Measurements from ENCODE around the gene FCMR. TPM values are rescaled to one million over a fixed set of nuclear protein-coding genes. Genes with fewer than 3 reads are reported as not detected.

FCMR gene
- total and polyA plus RNA-seq, 10 of the 15 experiments (the other 5 are each of a cell fraction or from before 2014, with no cell fraction given), result 79.7 to 245 (median 123) TPM

DNA sequence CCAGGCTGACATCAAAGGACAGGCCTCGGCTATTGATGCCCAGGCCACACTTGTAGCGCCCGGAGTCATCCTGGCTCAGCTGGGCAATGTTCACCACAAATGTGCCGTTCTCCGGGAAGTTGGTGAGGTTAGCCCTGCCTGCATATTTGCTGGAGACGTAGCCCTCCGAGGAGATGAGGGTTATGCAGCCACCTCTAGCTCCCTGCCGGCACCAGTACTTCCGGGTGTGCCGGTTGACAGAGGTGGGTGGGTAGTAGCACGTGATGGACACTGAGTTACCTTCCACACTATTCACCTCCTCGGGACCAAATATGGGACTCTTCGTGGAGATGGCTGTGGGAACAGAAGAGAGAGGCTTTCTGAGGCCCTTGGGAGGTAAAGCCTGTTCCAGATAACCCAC lies 17.4 kb upstream of the FCMR start:
- Histone ChIP-seq H3K4me1 (ENCODE audit: control insufficient read depth, insufficient read depth, low read length) (no peaks in the 10 kb centered on the region), H3K27ac (ENCODE audit: control insufficient read depth, insufficient read depth) (no peak overlapping the region), H3K9me3 (replicated peaks; ENCODE audit: control insufficient read depth, insufficient read depth, low read length) (no peaks in the 10 kb centered on the region), H3K4me3 (no peak overlapping the region), H3K4me2 (ENCODE audit: control insufficient read depth, insufficient read depth) (no peak overlapping the region), H3K9ac (ENCODE audit: control insufficient read depth, insufficient read depth, low read length) (no peak overlapping the region), H3K79me2 (ENCODE audit: control insufficient read depth, insufficient read depth, low read length) (no peaks in the 10 kb centered on the region), H2AFZ (ENCODE audit: control insufficient read depth, low read depth, low read length) (no peak overlapping the region), H3K36me3 (ENCODE audit: control insufficient read depth in 2 of 2, insufficient read depth in 2 of 2, low read length in 1 of 2) (no peaks in the 10 kb centered on the region), H4K20me1 (ENCODE audit: control insufficient read depth, insufficient read depth) (no peaks in the 10 kb centered on the region), H3K27me3 (replicated peaks in 1 of 2; ENCODE audit: control insufficient read depth in 2 of 2, insufficient read depth in 2 of 2, low read length in 1 of 2) (no peaks in the 10 kb centered on the region)
- in situ Hi-C loops (cut with MboI) (no loop called here), intact Hi-C loops (cut with micrococcal nuclease; ENCODE audit: unreplicated experiment) (no loop called here)
- TF ChIP-seq STAT3 (IDR thresholded peaks at IDR 0.05; ENCODE audit: low read depth, low read length), result no peak
- TF ChIP-seq CHD1 (IDR thresholded peaks at IDR 0.05; ENCODE audit: low read depth, low read length), result no peak
- no peak for TF ChIP-seq HDAC6 (IDR thresholded peaks at IDR 0.05; ENCODE audit: unreplicated experiment)
- no peak for TF ChIP-seq KDM1A (IDR thresholded peaks at IDR 0.05; ENCODE audit: borderline replicate concordance)
- TF ChIP-seq SUPT20H (IDR thresholded peaks at IDR 0.05; ENCODE audit: borderline replicate concordance, control insufficient read depth, low read depth, low read length), result no peak
- RAD21 ChIA-PET (ENCODE audit: unreplicated experiment), result interaction anchor here (1.6 kb wide), 1 partner anchor 43 kb away, joined by 3 read pairs; no protein-coding TSS in a partner anchor
- DNase-seq (ENCODE audit: low read depth, low spot score) (no peak), FAIRE-seq (no peak), ATAC-seq (no peak)
- no TSS peak for BruUV-seq (replicated peaks)
- WGBS (ENCODE audit: insufficient coverage, insufficient replicate concordance, low lambda C conversion rate, missing lambda C conversion rate), result 79% methylated on average over 13 of the region's 13 CpGs
- SMC1A ChIA-PET (ENCODE audit: uncharacterized antibody, unreplicated experiment), result interaction anchor here (1.0 to 1.5 kb wide), 5 partner anchors 27 to 74 kb away, joined by 3 to 6 read pairs (median 3); partner anchors contain the start of genes FCAMR and IL20
- POLR2A ChIA-PET, result interaction anchor here (1.2 to 1.3 kb wide), 2 partner anchors 9 to 13 kb away, joined by 3 to 4 read pairs; no protein-coding TSS in a partner anchor
- CTCF ChIA-PET, result interaction anchor here (0.9 to 10.4 kb wide), 7 partner anchors 8 to 41 kb away, joined by 3 to 314 read pairs (median 5); no protein-coding TSS in a partner anchor

GRCh38 chr1:206937425-206937824 lies 15.7 kb upstream of the FCMR start:
- Histone ChIP-seq H3K79me2 (ENCODE audit: control insufficient read depth, insufficient read depth, low read length) (no peaks in the 10 kb centered on the region), H3K4me2 (ENCODE audit: control insufficient read depth, insufficient read depth) (no peak overlapping the region), H2AFZ (ENCODE audit: control insufficient read depth, low read depth, low read length) (no peak overlapping the region), H3K27ac (ENCODE audit: control insufficient read depth, insufficient read depth) (no peak overlapping the region), H4K20me1 (ENCODE audit: control insufficient read depth, insufficient read depth) (no peaks in the 10 kb centered on the region), H3K9ac (ENCODE audit: control insufficient read depth, insufficient read depth, low read length) (no peak overlapping the region), H3K27me3 (replicated peaks in 1 of 2; ENCODE audit: control insufficient read depth in 2 of 2, insufficient read depth in 2 of 2, low read length in 1 of 2) (no peaks in the 10 kb centered on the region), H3K4me3 (no peak overlapping the region), H3K9me3 (replicated peaks; ENCODE audit: control insufficient read depth, insufficient read depth, low read length) (no peaks in the 10 kb centered on the region), H3K36me3 (ENCODE audit: control insufficient read depth in 2 of 2, insufficient read depth in 2 of 2, low read length in 1 of 2) (no peaks in the 10 kb centered on the region), H3K4me1 (ENCODE audit: control insufficient read depth, insufficient read depth, low read length) (peaks cover 8% of the 10 kb centered on the region)
- ATAC-seq, result no peak
- WGBS (ENCODE audit: insufficient coverage, insufficient replicate concordance, low lambda C conversion rate, missing lambda C conversion rate), result 66% methylated on average over 6 of the region's 6 CpGs
- ChIA-PET CTCF (interaction anchor here (0.6 to 13.5 kb wide), 6 partner anchors 17 to 130 kb away, joined by 3 to 643 read pairs (median 128); partner anchors contain the start of genes FCAMR and FCMR), SMC1A (ENCODE audit: uncharacterized antibody, unreplicated experiment) (interaction anchor here (1.4 to 8.5 kb wide), 2 partner anchors 29 to 46 kb away, joined by 3 to 148 read pairs; no protein-coding TSS in a partner anchor), RAD21 (ENCODE audit: unreplicated experiment) (interaction anchor here (0.6 to 13.5 kb wide), 4 partner anchors 20 to 203 kb away, joined by 3 to 371 read pairs (median 98); partner anchors contain the start of gene FCMR), POLR2A (interaction anchor here (13.3 kb wide), 1 partner anchor 21 kb away, joined by 222 read pairs; the partner anchor contains the start of gene FCMR)
- DNase-seq (ENCODE audit: low read depth, low spot score), result no peak
- intact Hi-C loops (cut with micrococcal nuclease; ENCODE audit: unreplicated experiment), result no loop called here
- BruUV-seq (replicated peaks), result no TSS peak
- no peak for FAIRE-seq
- in situ Hi-C loops (cut with MboI), result no loop called here
- TF ChIP-seq, protein P1, sequence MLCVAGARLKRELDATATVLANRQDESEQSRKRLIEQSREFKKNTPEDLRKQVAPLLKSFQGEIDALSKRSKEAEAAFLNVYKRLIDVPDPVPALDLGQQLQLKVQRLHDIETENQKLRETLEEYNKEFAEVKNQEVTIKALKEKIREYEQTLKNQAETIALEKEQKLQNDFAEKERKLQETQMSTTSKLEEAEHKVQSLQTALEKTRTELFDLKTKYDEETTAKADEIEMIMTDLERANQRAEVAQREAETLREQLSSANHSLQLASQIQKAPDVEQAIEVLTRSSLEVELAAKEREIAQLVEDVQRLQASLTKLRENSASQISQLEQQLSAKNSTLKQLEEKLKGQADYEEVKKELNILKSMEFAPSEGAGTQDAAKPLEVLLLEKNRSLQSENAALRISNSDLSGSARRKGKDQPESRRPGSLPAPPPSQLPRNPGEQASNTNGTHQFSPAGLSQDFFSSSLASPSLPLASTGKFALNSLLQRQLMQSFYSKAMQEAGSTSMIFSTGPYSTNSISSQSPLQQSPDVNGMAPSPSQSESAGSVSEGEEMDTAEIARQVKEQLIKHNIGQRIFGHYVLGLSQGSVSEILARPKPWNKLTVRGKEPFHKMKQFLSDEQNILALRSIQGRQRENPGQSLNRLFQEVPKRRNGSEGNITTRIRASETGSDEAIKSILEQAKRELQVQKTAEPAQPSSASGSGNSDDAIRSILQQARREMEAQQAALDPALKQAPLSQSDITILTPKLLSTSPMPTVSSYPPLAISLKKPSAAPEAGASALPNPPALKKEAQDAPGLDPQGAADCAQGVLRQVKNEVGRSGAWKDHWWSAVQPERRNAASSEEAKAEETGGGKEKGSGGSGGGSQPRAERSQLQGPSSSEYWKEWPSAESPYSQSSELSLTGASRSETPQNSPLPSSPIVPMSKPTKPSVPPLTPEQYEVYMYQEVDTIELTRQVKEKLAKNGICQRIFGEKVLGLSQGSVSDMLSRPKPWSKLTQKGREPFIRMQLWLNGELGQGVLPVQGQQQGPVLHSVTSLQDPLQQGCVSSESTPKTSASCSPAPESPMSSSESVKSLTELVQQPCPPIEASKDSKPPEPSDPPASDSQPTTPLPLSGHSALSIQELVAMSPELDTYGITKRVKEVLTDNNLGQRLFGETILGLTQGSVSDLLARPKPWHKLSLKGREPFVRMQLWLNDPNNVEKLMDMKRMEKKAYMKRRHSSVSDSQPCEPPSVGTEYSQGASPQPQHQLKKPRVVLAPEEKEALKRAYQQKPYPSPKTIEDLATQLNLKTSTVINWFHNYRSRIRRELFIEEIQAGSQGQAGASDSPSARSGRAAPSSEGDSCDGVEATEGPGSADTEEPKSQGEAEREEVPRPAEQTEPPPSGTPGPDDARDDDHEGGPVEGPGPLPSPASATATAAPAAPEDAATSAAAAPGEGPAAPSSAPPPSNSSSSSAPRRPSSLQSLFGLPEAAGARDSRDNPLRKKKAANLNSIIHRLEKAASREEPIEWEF (IDR thresholded peaks at IDR 0.05; ENCODE audit: insufficient replicate concordance, low read depth, low read length), result no peak
- TF ChIP-seq SPI1 (IDR thresholded peaks at IDR 0.05; ENCODE audit: borderline replicate concordance, insufficient read depth, low read depth, low read length), result peak; percentile 56; the same call in 1 of the 2 replicates

All from GM12878 (cell line).